Karpas-422 (cell line): ENCODE data around the gene FAM9B. TPM values are rescaled to one million over a fixed set of nuclear protein-coding genes. Genes with fewer than 3 reads are reported as not detected.

Experiments used
- DNase-seq: peaks from one replicate; pipeline ENCODE4 v3.0.0-alpha.2; 2015
- H2AFZ ChIP-seq: fragments of 200-600 bp; sonication (generic); 2 replicates; pipeline ENCODE4 v1.6.1; 2014; ENCODE audit warnings: antibody characterized with exemption, low read length, mixed read lengths
- H3K27ac ChIP-seq: fragments of 200-600 bp; sonication (generic); 2 replicates; pipeline ENCODE4 v1.5.1; 2014; ENCODE audit warnings: mild to moderate bottlenecking, low read length, moderate library complexity
- H3K27me3 ChIP-seq: fragments of 200-600 bp; sonication (generic); 2 replicates; pipeline ENCODE4 v1.6.1; 2014; ENCODE audit warnings: low read length, mixed read lengths
- H3K36me3 ChIP-seq: fragments of 200-600 bp; sonication (generic); 2 replicates; pipeline ENCODE4 v1.6.1; 2014; ENCODE audit warnings: low read length, mixed read lengths; ENCODE audit not compliant: insufficient read depth
- H3K4me1 ChIP-seq: fragments of 200-600 bp; sonication (generic); 2 replicates; pipeline ENCODE4 v1.6.1; 2014; ENCODE audit warnings: mild to moderate bottlenecking, low read length, mixed read lengths
- H3K4me2 ChIP-seq: fragments of 200-600 bp; sonication (generic); 2 replicates; pipeline ENCODE4 v1.6.1; 2014; ENCODE audit warnings: low read length, low read depth, mild to moderate bottlenecking; ENCODE audit not compliant: poor library complexity, severe bottlenecking
- H3K4me3 ChIP-seq: fragments of 200-600 bp; sonication (generic); 2 replicates; pipeline ENCODE4 v1.5.1; 2014; ENCODE audit warnings: mild to moderate bottlenecking, antibody characterized with exemption, low read length, mixed read lengths
- H3K79me2 ChIP-seq: fragments of 200-600 bp; sonication (generic); 2 replicates; pipeline ENCODE4 v1.6.1; 2014; ENCODE audit warnings: mild to moderate bottlenecking, low read length, mixed read lengths
- H3K9ac ChIP-seq: fragments of 200-600 bp; sonication (generic); 2 replicates; pipeline ENCODE4 v1.6.0; 2014; ENCODE audit warnings: low read length
- H3K9me2 ChIP-seq: fragments of 200-600 bp; sonication (generic), shearing (Covaris generic); replicated peaks from 2 replicates; pipeline ENCODE4 v1.6.0; 2014; ENCODE audit warnings: mild to moderate bottlenecking, low read length, moderate library complexity; ENCODE audit not compliant: insufficient read depth
- H3K9me3 ChIP-seq: fragments of 300-700, 200-600 bp; sonication (generic); 2 replicates; pipeline ENCODE4 v1.6.1; 2014; ENCODE audit warnings: low read length, mixed read lengths
- H4K20me1 ChIP-seq: fragments of 200-600 bp; sonication (generic); 2 replicates; pipeline ENCODE4 v1.6.1; 2014; ENCODE audit warnings: mild to moderate bottlenecking, antibody characterized with exemption, low read length, low read depth; ENCODE audit not compliant: insufficient read depth
- total RNA-seq: library from RNA; depleted of rRNA; stranded (reverse); fragments of >200 nt; shearing (Covaris generic); gene quantifications from 2 replicates; pipeline ENCODE4 v1.2.3, GENCODE V29; 2014; ENCODE audit warnings: low replicate concordance; rRNA removed

FAM9B gene
- not detected in 2 replicates for total RNA-seq

DNA sequence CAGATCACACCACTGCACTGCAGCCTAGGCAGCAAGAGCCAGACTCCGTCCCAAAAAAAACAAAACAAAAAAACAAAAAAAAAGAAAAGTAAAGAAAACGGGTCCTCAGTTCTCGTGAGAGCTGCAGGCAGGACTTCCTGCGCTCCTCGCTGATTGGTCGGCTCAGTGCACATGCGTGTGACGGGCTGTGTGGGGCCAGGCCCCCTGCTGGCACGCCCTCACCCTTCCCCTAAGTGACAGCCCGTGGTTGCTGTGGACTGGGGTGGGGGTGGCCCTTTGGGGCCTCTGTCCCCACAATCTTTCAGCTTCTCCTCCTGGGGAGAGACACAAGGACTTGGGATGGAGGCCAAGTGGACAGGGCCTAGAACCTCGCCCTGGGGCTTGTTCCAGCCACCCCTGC is at the start of gene FAM9B:
Gene FAM9B, minus strand, starts transcription at position 139 of the 400 bp plus-strand sequence. CDS start 1,141 bp downstream, outside the sequence.
- Histone ChIP-seq H3K9me2 (no peaks in the 10 kb centered on the region), H3K27ac (no peak within 1 kb of the TSS), H3K9me3 (no peaks in the 10 kb centered on the region), H3K4me3 (no peak within 1 kb of the TSS), H3K79me2 (no peaks in the 10 kb centered on the region), H4K20me1 (no peaks in the 10 kb centered on the region), H3K27me3 (no peaks in the 10 kb centered on the region), H3K4me1 (no peaks in the 10 kb centered on the region), H3K4me2 (no peak within 1 kb of the TSS), H2AFZ (no peak within 1 kb of the TSS), H3K36me3 (no peaks in the 10 kb centered on the region), H3K9ac (no peak within 1 kb of the TSS)
- DNase-seq = no peak

DNA sequence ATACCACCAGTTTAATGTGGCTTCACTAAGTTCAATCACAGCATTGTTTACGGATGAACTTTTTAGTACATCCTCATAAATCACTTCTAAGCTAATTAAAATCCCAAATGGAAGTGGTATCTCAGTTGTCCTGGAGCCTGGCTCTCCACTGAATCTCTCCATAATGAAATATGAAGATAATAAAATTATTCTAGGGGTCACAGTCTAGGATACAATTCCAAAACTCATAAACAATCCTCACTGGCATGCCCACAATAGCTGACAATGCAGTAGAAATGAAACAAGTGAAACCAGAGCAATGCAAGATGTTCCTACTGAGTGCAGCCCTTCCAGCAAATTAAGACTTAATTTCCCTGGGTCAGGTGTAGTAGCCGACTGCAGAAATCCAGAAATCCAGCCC is 47.3 kb upstream of the FAM9B start:
- Histone ChIP-seq H3K4me2 (no peak overlapping the region), H3K27me3 (no peaks in the 10 kb centered on the region), H3K36me3 (no peaks in the 10 kb centered on the region), H3K9me2 (no peaks in the 10 kb centered on the region), H3K4me1 (no peaks in the 10 kb centered on the region), H3K27ac (no peak overlapping the region), H3K79me2 (no peaks in the 10 kb centered on the region), H4K20me1 (no peaks in the 10 kb centered on the region), H3K4me3 (no peak overlapping the region), H2AFZ (no peak overlapping the region), H3K9ac (no peak overlapping the region), H3K9me3 (no peaks in the 10 kb centered on the region)
- no peak for DNase-seq

DNA sequence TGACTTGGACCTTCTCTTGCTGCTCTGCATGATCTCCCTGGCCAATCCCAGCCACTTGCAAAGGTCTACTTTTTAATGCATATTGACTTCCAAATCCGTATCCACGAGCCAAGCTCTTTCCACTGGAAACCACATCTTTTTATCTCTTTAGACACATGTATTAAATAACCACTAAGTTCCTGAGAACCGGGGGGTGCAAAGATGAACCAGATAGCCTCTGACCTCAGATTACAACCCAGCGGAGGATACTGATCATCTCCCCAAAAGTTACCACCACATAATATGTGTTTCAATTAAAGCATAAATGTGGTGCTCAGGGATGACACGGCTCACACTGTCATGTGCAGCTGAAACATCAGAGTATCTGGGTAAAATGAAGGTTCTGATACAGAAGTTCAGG is 40.4 kb upstream of the FAM9B start:
- Histone ChIP-seq H3K27ac (no peak overlapping the region), H3K4me2 (no peak overlapping the region), H3K36me3 (no peaks in the 10 kb centered on the region), H3K9me3 (no peaks in the 10 kb centered on the region), H3K79me2 (no peaks in the 10 kb centered on the region), H4K20me1 (no peaks in the 10 kb centered on the region), H3K9ac (no peak overlapping the region), H3K4me1 (no peaks in the 10 kb centered on the region), H3K9me2 (no peaks in the 10 kb centered on the region), H3K27me3 (no peaks in the 10 kb centered on the region), H2AFZ (no peak overlapping the region), H3K4me3 (no peak overlapping the region)
- no peak for DNase-seq

DNA sequence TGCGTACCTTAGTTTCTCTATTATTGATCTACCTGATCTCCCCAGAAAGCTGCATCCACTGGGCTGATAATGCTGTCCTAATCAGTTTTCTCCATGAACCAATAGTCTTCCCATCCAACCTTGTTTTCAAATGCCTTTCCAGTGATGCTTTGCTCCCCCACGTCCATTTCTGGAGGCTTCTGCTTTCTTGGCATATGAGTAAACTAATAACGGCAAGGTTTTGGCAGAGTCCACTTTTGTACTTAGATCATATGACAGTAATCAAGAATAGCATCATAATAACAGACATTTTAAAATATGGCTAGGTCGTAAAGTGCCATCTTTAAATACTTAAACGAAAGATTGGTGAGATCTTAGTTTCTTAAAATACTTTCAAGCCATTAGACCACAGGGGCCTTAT is 38.4 kb upstream of the FAM9B start:
- Histone ChIP-seq H3K9me3 (no peaks in the 10 kb centered on the region), H3K9me2 (no peaks in the 10 kb centered on the region), H3K4me1 (no peaks in the 10 kb centered on the region), H2AFZ (no peak overlapping the region), H3K36me3 (no peaks in the 10 kb centered on the region), H3K79me2 (no peaks in the 10 kb centered on the region), H3K4me2 (no peak overlapping the region), H4K20me1 (no peaks in the 10 kb centered on the region), H3K27me3 (no peaks in the 10 kb centered on the region), H3K4me3 (no peak overlapping the region), H3K27ac (no peak overlapping the region), H3K9ac (no peak overlapping the region)
- DNase-seq = no peak

DNA sequence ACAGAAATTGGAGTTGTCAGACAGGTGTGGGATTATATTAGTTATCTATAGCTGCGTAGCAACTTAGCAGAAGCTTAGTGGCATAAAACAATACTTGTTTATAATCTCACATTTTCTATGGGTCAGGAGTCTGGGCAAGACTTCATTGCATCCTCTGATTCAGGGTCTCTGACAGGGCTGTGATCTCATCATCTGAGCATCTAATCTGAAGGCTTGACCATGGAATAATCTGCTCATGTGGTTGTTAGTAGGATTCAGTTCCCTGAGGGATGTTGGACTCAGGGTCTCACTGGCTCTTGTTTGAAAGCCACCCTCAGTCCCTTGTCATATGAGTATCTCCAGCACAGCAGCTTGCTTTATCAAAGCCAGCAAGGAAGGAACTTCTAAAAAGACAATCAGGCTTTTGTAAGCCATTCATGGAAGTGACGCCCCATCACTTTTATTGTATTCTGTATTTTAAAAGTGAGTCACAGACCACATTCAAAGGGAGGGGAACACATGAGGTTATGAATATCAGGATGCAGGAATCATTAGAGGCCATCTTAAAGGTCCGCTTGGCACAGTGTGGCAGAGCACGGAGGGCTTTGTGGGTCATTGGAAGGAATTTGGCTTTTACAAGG is 37.2 kb upstream of the FAM9B start:
- Histone ChIP-seq H3K4me2 (no peak overlapping the region), H3K9me3 (no peaks in the 10 kb centered on the region), H3K27me3 (no peaks in the 10 kb centered on the region), H3K79me2 (no peaks in the 10 kb centered on the region), H3K9me2 (no peaks in the 10 kb centered on the region), H3K36me3 (no peaks in the 10 kb centered on the region), H4K20me1 (no peaks in the 10 kb centered on the region), H3K4me1 (no peaks in the 10 kb centered on the region), H3K27ac (no peak overlapping the region), H3K4me3 (no peak overlapping the region), H3K9ac (no peak overlapping the region), H2AFZ (no peak overlapping the region)
- DNase-seq = no peak

DNA sequence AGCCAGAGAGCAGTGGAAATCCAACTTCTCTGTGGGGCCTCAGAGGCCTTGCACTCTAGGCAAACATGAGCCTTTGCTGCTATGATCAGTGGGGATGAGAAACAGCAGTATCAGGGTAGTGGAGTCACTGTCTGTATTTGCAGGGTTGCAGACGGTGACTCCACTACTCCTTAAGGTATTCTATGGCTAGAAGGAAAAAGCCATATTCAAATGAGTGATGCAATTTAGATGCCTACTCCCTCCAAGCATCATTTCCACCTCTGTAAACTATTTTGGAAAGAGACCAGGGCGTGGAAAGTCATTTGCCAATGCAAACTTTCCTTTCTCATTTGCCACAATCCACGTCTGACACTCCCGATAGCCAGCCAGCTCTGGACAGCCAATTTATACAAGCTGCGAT is 35.6 kb upstream of the FAM9B start:
- no peak overlapping the region for H2AFZ ChIP-seq
- H3K4me3 ChIP-seq = no peak overlapping the region
- no peak for DNase-seq
- no peaks in the 10 kb centered on the region for H3K9me3 ChIP-seq
- H3K27ac ChIP-seq = no peak overlapping the region
- H3K79me2 ChIP-seq = no peaks in the 10 kb centered on the region
- H4K20me1 ChIP-seq = no peaks in the 10 kb centered on the region
- H3K9me2 ChIP-seq = no peaks in the 10 kb centered on the region
- H3K9ac ChIP-seq = no peak overlapping the region
- H3K4me2 ChIP-seq = no peak overlapping the region
- H3K36me3 ChIP-seq = no peaks in the 10 kb centered on the region
- no peaks in the 10 kb centered on the region for H3K4me1 ChIP-seq
- H3K27me3 ChIP-seq = no peaks in the 10 kb centered on the region

DNA sequence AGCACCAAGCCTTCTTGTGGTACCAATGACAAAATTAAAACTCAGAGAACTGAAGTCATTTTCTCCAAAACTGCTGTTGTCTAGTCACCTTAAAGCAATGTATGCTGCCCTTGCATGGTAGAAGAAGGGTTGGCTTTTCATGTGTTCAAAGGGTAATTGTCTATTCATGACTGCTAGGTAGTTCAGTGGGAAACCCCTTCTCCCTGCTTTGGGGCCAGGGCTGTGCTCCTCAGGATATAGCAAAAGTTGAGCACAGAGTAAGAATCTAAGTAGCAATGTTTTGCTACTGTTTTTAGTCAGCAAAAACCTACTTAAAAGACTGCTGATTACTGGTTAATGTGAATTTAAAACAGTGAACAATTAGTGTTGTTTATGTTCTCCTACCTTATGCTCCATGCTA is 30.8 kb upstream of the FAM9B start:
- H3K9me2 ChIP-seq = no peaks in the 10 kb centered on the region
- H4K20me1 ChIP-seq = no peaks in the 10 kb centered on the region
- no peak overlapping the region for H3K27ac ChIP-seq
- no peaks in the 10 kb centered on the region for H3K9me3 ChIP-seq
- no peaks in the 10 kb centered on the region for H3K4me1 ChIP-seq
- H3K79me2 ChIP-seq = no peaks in the 10 kb centered on the region
- DNase-seq = no peak
- no peak overlapping the region for H3K4me2 ChIP-seq
- no peak overlapping the region for H2AFZ ChIP-seq
- no peaks in the 10 kb centered on the region for H3K27me3 ChIP-seq
- no peak overlapping the region for H3K4me3 ChIP-seq
- H3K36me3 ChIP-seq = no peaks in the 10 kb centered on the region
- H3K9ac ChIP-seq = no peak overlapping the region

DNA sequence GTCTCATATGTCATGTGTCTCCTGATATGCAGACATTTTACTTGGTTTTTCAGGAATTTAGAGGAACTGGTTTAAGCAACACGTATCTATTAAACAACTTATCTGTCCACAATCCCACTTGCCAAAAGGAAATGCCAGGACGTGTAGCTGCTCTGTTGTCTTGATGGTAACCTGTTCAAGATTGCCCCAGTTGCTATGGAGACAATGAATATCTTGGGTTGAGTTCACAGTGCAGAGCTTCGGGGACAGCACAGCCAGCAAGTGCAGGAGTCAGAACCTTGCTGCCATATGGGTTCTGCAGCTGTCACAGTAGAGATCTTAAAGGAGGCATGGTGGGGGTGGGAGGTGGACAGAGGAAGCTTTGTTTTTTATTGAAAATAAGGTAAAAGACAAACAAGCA is 28.7 kb upstream of the FAM9B start:
- no peaks in the 10 kb centered on the region for H3K4me1 ChIP-seq
- H3K36me3 ChIP-seq = no peaks in the 10 kb centered on the region
- H3K4me2 ChIP-seq = no peak overlapping the region
- no peak for DNase-seq
- H3K27me3 ChIP-seq = no peaks in the 10 kb centered on the region
- H3K79me2 ChIP-seq = no peaks in the 10 kb centered on the region
- no peaks in the 10 kb centered on the region for H3K9me2 ChIP-seq
- no peaks in the 10 kb centered on the region for H4K20me1 ChIP-seq
- no peak overlapping the region for H3K4me3 ChIP-seq
- no peak overlapping the region for H2AFZ ChIP-seq
- no peak overlapping the region for H3K9ac ChIP-seq
- no peak overlapping the region for H3K27ac ChIP-seq
- H3K9me3 ChIP-seq = no peaks in the 10 kb centered on the region
